PFSK-1 (cell line): ENCODE data around the gene CHST7.

ENCODE experiments used
- FOXP2 ChIP-seq: optimal IDR thresholded peaks from 2 replicates; pipeline ENCODE3; 2011; ENCODE audit warnings: borderline replicate concordance, control low read depth, inconsistent platforms; ENCODE audit not compliant: insufficient read depth; ENCODE audit errors: extremely low read length, extremely low read depth
- POLR2AphosphoS5 ChIP-seq: IDR thresholded peaks from 2 replicates; pipeline ENCODE4 v1.6.1; 2012; ENCODE audit warnings: low read depth, mild to moderate bottlenecking, control low read depth, low read length, moderate library complexity
- TAF1 ChIP-seq: IDR thresholded peaks from 2 replicates; pipeline ENCODE4 v1.6.1; 2012; ENCODE audit warnings: low read length, control low read depth, borderline replicate concordance; ENCODE audit not compliant: insufficient read depth
- TF ChIP-seq, protein P1 (sequence below), 2 experiments: IDR thresholded peaks; 2 replicates each; pipeline versions ENCODE4 v1.6.1 to v1.8.0; 2011 to 2012; ENCODE audit warnings: low read depth in 2 of 2, low read length in 2 of 2, control low read depth in 1 of 2, inconsistent platforms in 1 of 2, mild to moderate bottlenecking in 1 of 2, moderate library complexity in 1 of 2; ENCODE audit not compliant: insufficient read depth in 1 of 2

GRCh38 chrX:46554942-46555341 lies 18.6 kb upstream of the CHST7 start:
- TF ChIP-seq POLR2AphosphoS5 (no peak), TAF1 (no peak), FOXP2 (no peak)
- TF ChIP-seq, protein P1, sequence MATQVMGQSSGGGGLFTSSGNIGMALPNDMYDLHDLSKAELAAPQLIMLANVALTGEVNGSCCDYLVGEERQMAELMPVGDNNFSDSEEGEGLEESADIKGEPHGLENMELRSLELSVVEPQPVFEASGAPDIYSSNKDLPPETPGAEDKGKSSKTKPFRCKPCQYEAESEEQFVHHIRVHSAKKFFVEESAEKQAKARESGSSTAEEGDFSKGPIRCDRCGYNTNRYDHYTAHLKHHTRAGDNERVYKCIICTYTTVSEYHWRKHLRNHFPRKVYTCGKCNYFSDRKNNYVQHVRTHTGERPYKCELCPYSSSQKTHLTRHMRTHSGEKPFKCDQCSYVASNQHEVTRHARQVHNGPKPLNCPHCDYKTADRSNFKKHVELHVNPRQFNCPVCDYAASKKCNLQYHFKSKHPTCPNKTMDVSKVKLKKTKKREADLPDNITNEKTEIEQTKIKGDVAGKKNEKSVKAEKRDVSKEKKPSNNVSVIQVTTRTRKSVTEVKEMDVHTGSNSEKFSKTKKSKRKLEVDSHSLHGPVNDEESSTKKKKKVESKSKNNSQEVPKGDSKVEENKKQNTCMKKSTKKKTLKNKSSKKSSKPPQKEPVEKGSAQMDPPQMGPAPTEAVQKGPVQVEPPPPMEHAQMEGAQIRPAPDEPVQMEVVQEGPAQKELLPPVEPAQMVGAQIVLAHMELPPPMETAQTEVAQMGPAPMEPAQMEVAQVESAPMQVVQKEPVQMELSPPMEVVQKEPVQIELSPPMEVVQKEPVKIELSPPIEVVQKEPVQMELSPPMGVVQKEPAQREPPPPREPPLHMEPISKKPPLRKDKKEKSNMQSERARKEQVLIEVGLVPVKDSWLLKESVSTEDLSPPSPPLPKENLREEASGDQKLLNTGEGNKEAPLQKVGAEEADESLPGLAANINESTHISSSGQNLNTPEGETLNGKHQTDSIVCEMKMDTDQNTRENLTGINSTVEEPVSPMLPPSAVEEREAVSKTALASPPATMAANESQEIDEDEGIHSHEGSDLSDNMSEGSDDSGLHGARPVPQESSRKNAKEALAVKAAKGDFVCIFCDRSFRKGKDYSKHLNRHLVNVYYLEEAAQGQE (IDR thresholded peaks at IDR 0.05; ENCODE audit: insufficient read depth in 1 of 2, low read depth in 2 of 2, low read length in 2 of 2), result no peak
